Psoas muscle (tissue), 8 donors: Measurements from ENCODE around the gene DOCK1. TPM values are rescaled to one million over a fixed set of nuclear protein-coding genes. Genes with fewer than 3 reads are reported as not detected.

ENCODE experiments used
- ATAC-seq, 4 donors: fragments of 200-7000 bp; cut with Tn5 transposase; one replicate each; pipeline ENCODE4 v1.9.1; 2020; ENCODE audit warnings: moderate library complexity in 3 of 4, mild to moderate bottlenecking in 2 of 4
- DNase-seq, 2 donors: peaks; one replicate each; pipeline ENCODE4 v3.0.0-alpha.2; 2020
- H3K27ac ChIP-seq: fragments of 200-600 bp; one replicate; pipeline ENCODE4 v1.8.0; 2022
- H3K27me3 ChIP-seq, 3 donors: fragments of 200-600 bp in 1 of 3; one replicate each; pipeline versions ENCODE4 v1.6.1 to v1.8.0; 2013 to 2022; ENCODE audit warnings: low read length in 2 of 3, mild to moderate bottlenecking in 2 of 3, moderate library complexity in 1 of 3; ENCODE audit not compliant: insufficient read depth in 3 of 3
- H3K36me3 ChIP-seq, 2 donors: fragments of 200-600 bp in 1 of 2; one replicate each; pipeline versions ENCODE4 v1.6.1 to v1.8.0; 2013 to 2022; ENCODE audit warnings: low read depth in 1 of 2, mild to moderate bottlenecking in 1 of 2, moderate library complexity in 1 of 2; ENCODE audit not compliant: insufficient read depth in 1 of 2
- H3K4me1 ChIP-seq: fragments of 200-600 bp; one replicate; pipeline ENCODE4 v1.8.0; 2022
- H3K4me3 ChIP-seq: fragments of 200-600 bp; one replicate; pipeline ENCODE4 v1.8.0; 2022; ENCODE audit warnings: mild to moderate bottlenecking
- H3K9me3 ChIP-seq: fragments of 200-600 bp; one replicate; pipeline ENCODE4 v1.8.0; 2022
- WGBS, 3 donors: extraction: QIAGEN DNeasy Blood & Tissue Kit; methylation state at CpG; one replicate each; pipeline versions ENCODE4 v1.1.6 to v1.1.7; 2013; 5-methylcytosine and 5-hydroxymethylcytosine counted together
- intact Hi-C, 2 donors: fragments of 100-400 bp; cut with DNase I; formaldehyde crosslinking; loops; one replicate each; pipeline versions ENCODE4 v1.11.0 to v1.14.2; 2022
- polyA plus RNA-seq, 3 donors: library from polyadenylated mRNA; stranded (reverse); fragments of 200-250 nt; gene quantifications; one replicate each; pipeline ENCODE4 v1.2.3, GENCODE V29; 2013
- total RNA-seq, 4 donors: library from RNA; stranded (reverse); fragmentation: NEBNext Ultra II Directional in 2 of 4; extraction: Animal tissue kit (Norgen Biotek cat#: 25700) in 2 of 4; gene quantifications; one replicate each; pipeline versions ENCODE4 v1.2.1 to v1.2.4, GENCODE V29; 2021 to 2023
- TF ChIP-seq, protein P1 (sequence below): fragments of 200-600 bp; IDR thresholded peaks from one replicate; pipeline ENCODE4 v1.8.0; 2022; ENCODE audit warnings: antibody characterized with exemption
- donor health status: healthy with polysubstance abuse.
- donor health status: DM: no; HTN: no; CAD: no; lungs with moderate emphysema.
- donor health status: Bipolar disorder and iron deficiency.
- donor health status: healthy.
- donor health status: DM: yes; HTN: yes; CAD: no.
- donor health status: DM: no; HTN: no; CAD: no.
- donor health status: DM: no; HTN: no; CAD: no.
- donor health status: DM: yes; HTN: yes; CAD: no.

The DOCK1 gene
- total and polyA plus RNA-seq, 7 donors: 2.1 to 11.3 (median 5.4) TPM

DNA sequence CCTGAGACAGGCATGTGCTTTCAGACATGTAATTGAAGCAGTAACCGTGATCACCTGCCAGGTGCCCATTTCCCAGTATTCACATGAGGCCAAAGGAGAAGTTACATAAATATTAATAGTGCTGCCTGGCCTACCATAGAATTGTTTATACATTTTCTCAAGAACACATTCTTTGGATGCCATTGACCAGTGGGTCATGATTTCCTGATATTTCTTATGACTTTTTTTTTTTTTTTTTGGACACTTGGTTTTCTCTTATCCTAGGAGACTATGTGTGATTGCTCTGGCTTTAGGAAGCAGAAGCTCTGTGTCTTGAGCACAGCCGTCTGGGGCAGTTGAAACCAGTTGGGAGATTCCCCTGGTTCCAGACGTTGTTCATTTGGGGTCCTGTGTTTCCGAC, 500.0 kb downstream of the DOCK1 start:
- H3K36me3 ChIP-seq: no peaks in the 10 kb centered on the region
- intact Hi-C loops: no loop called here
- WGBS, 3 donors: 75 to 87% (median 83%) methylated on average over 4 of the region's 4 CpGs
- no peak overlapping the region for H3K4me3 ChIP-seq
- no peak for DNase-seq
- no peak for ATAC-seq
- H3K27me3 ChIP-seq: no peaks in the 10 kb centered on the region
- H3K4me1 ChIP-seq: no peaks in the 10 kb centered on the region
- H3K9me3 ChIP-seq: no peaks in the 10 kb centered on the region
- no peak overlapping the region for H3K27ac ChIP-seq
- TF ChIP-seq, protein P1, sequence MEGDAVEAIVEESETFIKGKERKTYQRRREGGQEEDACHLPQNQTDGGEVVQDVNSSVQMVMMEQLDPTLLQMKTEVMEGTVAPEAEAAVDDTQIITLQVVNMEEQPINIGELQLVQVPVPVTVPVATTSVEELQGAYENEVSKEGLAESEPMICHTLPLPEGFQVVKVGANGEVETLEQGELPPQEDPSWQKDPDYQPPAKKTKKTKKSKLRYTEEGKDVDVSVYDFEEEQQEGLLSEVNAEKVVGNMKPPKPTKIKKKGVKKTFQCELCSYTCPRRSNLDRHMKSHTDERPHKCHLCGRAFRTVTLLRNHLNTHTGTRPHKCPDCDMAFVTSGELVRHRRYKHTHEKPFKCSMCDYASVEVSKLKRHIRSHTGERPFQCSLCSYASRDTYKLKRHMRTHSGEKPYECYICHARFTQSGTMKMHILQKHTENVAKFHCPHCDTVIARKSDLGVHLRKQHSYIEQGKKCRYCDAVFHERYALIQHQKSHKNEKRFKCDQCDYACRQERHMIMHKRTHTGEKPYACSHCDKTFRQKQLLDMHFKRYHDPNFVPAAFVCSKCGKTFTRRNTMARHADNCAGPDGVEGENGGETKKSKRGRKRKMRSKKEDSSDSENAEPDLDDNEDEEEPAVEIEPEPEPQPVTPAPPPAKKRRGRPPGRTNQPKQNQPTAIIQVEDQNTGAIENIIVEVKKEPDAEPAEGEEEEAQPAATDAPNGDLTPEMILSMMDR: no peak

DNA sequence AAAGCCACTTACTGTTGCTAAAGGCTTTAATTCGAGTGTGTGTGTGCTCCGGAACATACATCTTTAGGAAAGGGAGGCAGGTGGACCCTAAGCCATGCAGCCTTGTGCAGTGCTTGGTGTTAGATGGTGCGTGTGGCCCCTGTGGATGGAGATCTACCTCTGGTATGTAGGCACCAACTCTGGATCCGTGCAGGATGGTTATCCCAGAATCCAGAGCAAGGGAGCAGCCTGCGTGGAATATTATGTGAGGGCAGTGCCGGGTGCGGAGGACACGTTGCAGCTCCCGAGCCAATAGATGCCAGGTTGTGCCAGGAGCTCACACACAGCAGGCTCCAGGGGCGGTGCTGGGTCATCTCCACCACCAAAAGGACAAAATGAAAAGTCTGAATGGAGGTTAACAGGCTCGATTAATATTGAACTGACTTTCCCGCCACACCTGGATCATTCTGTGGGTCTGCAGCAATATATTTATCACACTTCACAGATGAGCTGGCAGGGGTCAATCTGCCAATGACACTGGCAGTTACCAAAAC, 500.9 kb downstream of the DOCK1 start:
- Histone ChIP-seq H3K36me3 (no peaks in the 10 kb centered on the region), H3K27ac (no peak overlapping the region), H3K4me3 (no peak overlapping the region), H3K4me1 (no peaks in the 10 kb centered on the region), H3K27me3 (no peaks in the 10 kb centered on the region), H3K9me3 (no peaks in the 10 kb centered on the region)
- ATAC-seq (no peak), DNase-seq (peak in 1 of 2 donors; percentile 18)
- 94 to 98% (median 95%) methylated on average over 12 of the region's 12 CpGs for WGBS, 3 donors
- intact Hi-C loops: no loop called here
- TF ChIP-seq, protein P1: no peak

DNA sequence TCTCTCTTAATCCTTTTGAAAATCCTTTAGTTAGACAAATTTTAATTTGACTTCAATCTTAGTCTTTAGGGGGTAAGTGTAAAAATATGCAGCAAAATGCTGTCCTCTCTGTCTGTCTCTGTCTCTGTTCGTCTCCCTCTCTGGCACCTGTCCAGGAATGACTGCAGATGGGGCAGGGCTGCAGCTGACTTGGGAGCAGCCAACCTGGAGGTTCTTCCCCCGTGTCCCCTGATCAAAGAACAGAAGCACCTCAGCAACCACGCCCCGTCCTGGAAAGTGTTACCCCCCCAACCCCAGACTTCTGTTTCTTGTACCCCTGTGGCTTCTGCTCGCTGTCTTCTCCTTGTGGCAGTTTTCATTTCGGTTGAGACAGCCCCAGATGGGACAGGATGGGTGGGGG, 502.3 kb downstream of the DOCK1 start:
- Histone ChIP-seq H3K4me3 (no peak overlapping the region), H3K9me3 (no peaks in the 10 kb centered on the region), H3K36me3 (no peaks in the 10 kb centered on the region), H3K27ac (no peak overlapping the region), H3K4me1 (no peaks in the 10 kb centered on the region), H3K27me3 (no peaks in the 10 kb centered on the region)
- TF ChIP-seq, protein P1: no peak
- 76 to 81% (median 78%) methylated on average over 6 of the region's 6 CpGs for WGBS, 3 donors
- ATAC-seq: no peak
- intact Hi-C loops: no loop called here
- no peak for DNase-seq

DNA sequence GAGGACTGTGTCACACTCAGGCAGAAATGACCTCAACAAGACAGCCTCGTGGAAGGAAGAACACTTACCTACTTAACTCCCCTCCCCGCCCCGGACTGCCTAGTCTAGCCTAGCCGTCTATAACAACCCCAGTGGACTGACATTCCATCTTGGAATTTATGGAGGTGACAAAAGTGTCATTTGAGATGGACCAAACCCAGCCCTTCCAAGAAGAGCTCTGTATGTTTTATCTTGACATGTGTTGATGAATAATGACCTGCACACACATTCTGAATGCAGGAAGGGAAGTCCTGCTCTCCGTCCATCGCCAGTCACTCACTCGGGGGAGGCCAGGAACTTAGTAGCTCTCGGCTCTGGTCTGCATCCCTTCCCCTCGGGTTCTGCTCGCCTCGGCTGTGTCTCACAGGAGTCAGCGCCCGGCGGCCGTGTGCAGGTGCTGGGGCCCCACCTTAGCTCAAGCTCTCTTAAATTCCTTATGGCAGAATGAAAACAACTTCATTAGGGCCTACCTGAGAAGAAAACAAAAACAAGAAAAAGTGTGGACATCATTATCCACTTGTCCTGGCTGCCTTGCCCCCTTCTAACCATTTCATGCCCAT, 503.0 kb downstream of the DOCK1 start:
- Histone ChIP-seq H3K36me3 (no peaks in the 10 kb centered on the region), H3K4me3 (no peak overlapping the region), H3K4me1 (no peaks in the 10 kb centered on the region), H3K9me3 (no peaks in the 10 kb centered on the region), H3K27me3 (no peaks in the 10 kb centered on the region), H3K27ac (no peak overlapping the region)
- WGBS, 3 donors: 86 to 89% (median 86%) methylated on average over 15 of the region's 15 CpGs
- DNase-seq: no peak
- ATAC-seq: no peak
- intact Hi-C loops: no loop called here
- TF ChIP-seq, protein P1: no peak

DNA sequence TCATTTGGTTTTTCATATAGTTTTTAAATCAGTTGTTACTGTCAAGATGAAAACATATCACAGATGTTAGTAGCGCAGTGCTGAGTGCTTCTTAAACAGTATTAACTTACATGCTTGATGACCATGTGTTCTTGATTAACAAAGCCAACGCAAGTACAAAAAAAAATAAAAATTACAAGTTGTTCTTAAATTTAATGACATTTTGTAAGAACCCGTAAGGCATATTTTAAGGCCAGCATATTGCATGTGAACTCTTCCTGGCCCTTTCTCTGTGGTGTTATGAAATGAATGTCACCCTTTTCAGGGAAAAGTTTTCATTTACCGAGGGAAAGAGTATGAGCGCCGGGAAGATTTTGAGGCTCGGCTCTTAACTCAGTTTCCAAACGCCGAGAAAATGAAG, 503.5 kb downstream of the DOCK1 start:
- Histone ChIP-seq H3K4me3 (no peak overlapping the region), H3K27me3 (no peaks in the 10 kb centered on the region), H3K9me3 (no peaks in the 10 kb centered on the region), H3K4me1 (no peaks in the 10 kb centered on the region), H3K27ac (no peak overlapping the region), H3K36me3 (no peaks in the 10 kb centered on the region)
- ATAC-seq (no peak), DNase-seq (no peak)
- 89% methylated on average over 9 of the region's 9 CpGs for WGBS, 3 donors
- intact Hi-C loops: no loop called here
- TF ChIP-seq, protein P1: no peak
